ENCODE data around the gene HIGD1A. TPM values are rescaled to one million over a fixed set of nuclear protein-coding genes. Genes with fewer than 3 reads are reported as not detected.

Gene HIGD1A
- total and polyA plus RNA-seq, 7 experiments from 2014 or later = 15.3 to 79.6 (median 23.8) TPM

- intact Hi-C loops (cut with micrococcal nuclease) = loop anchor here (5.0 to 10.0 kb wide), 3 partner anchors 109 to 501 kb away; no protein-coding TSS in a partner anchor
These were observed 58.4 kb downstream of the HIGD1A start for GRCh38 chr3:42745776-42746454.

DNA sequence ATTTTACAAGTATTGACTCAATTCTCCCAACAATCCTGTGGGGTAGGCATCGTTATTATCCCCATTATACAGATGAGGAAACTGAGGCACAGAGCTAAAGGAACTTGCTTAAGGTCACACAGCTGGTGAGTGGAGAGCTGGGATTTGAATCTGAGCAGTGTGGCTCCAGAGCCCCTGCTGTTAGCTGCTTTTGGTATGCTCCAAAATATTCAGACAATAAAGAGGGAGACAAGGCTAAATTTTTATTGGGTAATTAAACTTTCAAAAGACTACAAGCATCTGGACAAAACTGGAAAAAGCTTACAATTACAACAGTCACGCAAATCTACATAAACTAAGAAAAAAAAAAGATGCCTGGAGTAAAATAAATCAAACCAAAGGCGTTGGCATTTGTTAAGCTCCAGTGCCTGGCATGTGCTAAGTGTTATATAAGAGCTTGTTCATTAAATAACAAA lies 59.0 kb downstream of the HIGD1A start:
- peaks cover 15 to 38% of the 10 kb centered on the region in 2 donors for H3K4me1 ChIP-seq (ENCODE audit: control insufficient read depth in 2 of 2, insufficient read depth in 2 of 2, low read length in 2 of 2)
- Mint-ChIP-seq H3K27ac (peak overlapping the region in 1 of 9 donors; percentile 22), H3K9me3 (no peaks in the 10 kb centered on the region), H3K4me3 (no peak overlapping the region), H3K36me3 (no peaks in the 10 kb centered on the region), H3K4me1 (peaks cover 15 to 48% (median 40%) of the 10 kb centered on the region in 7 donors), H3K27me3 (no peaks in the 10 kb centered on the region)
- intact Hi-C loops (cut with micrococcal nuclease) = loop anchor here (5.0 to 10.0 kb wide), 3 partner anchors 108 to 501 kb away; no protein-coding TSS in a partner anchor
- CTCF ChIA-PET = interaction anchor here (0.9 to 1.8 kb wide), 6 partner anchors 9 to 529 kb away, joined by 3 to 11 read pairs (median 4); no protein-coding TSS in a partner anchor
- POLR2A ChIA-PET = interaction anchor here (0.6 to 1.6 kb wide), 5 partner anchors 84 to 200 kb away, joined by 3 to 5 read pairs (median 3); partner anchors contain the start of genes NKTR and SEC22C
- H3K36me3 ChIP-seq (ENCODE audit: control insufficient read depth in 2 of 3, insufficient read depth in 3 of 3, low read length in 3 of 3) = no peaks in the 10 kb centered on the region
- DNase-seq (peak in 1 of 9 donors; percentile 8), ATAC-seq (no peak)
- H3K9me3 ChIP-seq (ENCODE audit: control insufficient read depth in 2 of 3, low read length in 3 of 3) = no peaks in the 10 kb centered on the region
- H3K4me3 ChIP-seq (ENCODE audit: low read length) = no peak overlapping the region
- H3K27ac ChIP-seq (ENCODE audit: low read depth, low read length) = no peak overlapping the region
- no peaks in the 10 kb centered on the region for H3K27me3 ChIP-seq (ENCODE audit: control insufficient read depth in 2 of 2, insufficient read depth in 2 of 2, low read length in 2 of 2)

More at GRCh38 chr3:42745776-42746454, 58.4 kb downstream of the HIGD1A start:
- ChIA-PET POLR2A (interaction anchor here (0.6 to 1.6 kb wide), 6 partner anchors 85 to 201 kb away, joined by 3 to 5 read pairs (median 3); partner anchors contain the start of genes NKTR and SEC22C), CTCF (interaction anchor here (0.8 to 1.8 kb wide), 6 partner anchors 8 to 211 kb away, joined by 3 to 11 read pairs (median 4); no protein-coding TSS in a partner anchor)
- ATAC-seq = no peak
- peak in 1 of 9 donors; percentile 8 for DNase-seq
- H3K27ac Mint-ChIP-seq = peak overlapping the region in 2 of 9 donors; percentile 43 to 79
- H3K27me3 Mint-ChIP-seq = no peaks in the 10 kb centered on the region
- no peaks in the 10 kb centered on the region for H3K9me3 Mint-ChIP-seq
- H3K4me1 Mint-ChIP-seq = peaks cover 16 to 48% (median 40%) of the 10 kb centered on the region in 7 donors
- no peak overlapping the region for H3K4me3 Mint-ChIP-seq
- Histone ChIP-seq H3K27ac (ENCODE audit: low read depth, low read length) (no peak overlapping the region), H3K27me3 (ENCODE audit: control insufficient read depth in 2 of 2, insufficient read depth in 2 of 2, low read length in 2 of 2) (no peaks in the 10 kb centered on the region), H3K4me3 (ENCODE audit: low read length) (no peak overlapping the region), H3K4me1 (ENCODE audit: control insufficient read depth in 2 of 2, insufficient read depth in 2 of 2, low read length in 2 of 2) (peaks cover 15 to 38% of the 10 kb centered on the region in 2 donors), H3K36me3 (ENCODE audit: control insufficient read depth in 2 of 3, insufficient read depth in 3 of 3, low read length in 3 of 3) (no peaks in the 10 kb centered on the region), H3K9me3 (ENCODE audit: control insufficient read depth in 2 of 3, low read length in 3 of 3) (no peaks in the 10 kb centered on the region)
- H3K36me3 Mint-ChIP-seq = no peaks in the 10 kb centered on the region

DNA sequence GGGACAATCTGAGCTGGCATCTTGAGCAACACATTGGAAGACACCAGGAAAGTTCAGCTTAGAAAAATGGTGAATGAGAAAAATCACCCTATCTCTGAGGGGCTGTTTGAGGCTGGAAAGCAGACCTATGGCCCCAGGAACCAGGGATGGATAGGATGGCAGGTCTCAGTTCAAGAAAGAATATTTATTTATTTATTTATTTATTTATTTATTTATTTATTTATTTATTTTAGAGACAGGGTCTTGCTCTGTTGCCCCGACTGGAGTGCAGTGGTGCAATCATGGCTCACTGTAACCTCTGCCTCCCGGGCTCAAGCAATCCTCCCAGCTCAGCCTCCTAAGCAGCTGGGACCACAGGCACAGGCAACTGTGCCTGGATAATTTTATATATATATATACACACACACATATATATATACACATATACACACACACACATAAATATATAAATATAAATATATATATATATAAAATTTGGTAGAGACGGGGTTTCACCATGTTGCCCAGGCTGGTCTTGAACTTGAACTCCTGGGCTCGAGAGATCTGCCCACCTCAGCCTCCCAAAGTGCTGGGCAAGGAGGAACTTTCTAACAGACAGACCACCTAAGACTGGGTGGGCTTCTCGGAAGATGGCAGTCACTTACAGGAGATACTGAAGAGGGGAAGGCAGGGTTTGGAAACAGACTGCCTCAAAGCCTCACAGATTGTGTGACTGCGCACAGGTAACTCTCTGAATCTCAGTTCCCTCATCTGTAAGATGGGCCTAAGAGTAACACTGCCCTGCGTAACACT lies 60.9 kb downstream of the HIGD1A start:
- no peak overlapping the region for H3K4me3 Mint-ChIP-seq
- Histone ChIP-seq H3K27me3 (ENCODE audit: control insufficient read depth in 2 of 2, insufficient read depth in 2 of 2, low read length in 2 of 2) (no peaks in the 10 kb centered on the region), H3K4me3 (ENCODE audit: low read length) (no peak overlapping the region), H3K27ac (ENCODE audit: low read depth, low read length) (no peak overlapping the region), H3K36me3 (ENCODE audit: control insufficient read depth in 2 of 3, insufficient read depth in 3 of 3, low read length in 3 of 3) (no peaks in the 10 kb centered on the region), H3K4me1 (ENCODE audit: control insufficient read depth in 2 of 2, insufficient read depth in 2 of 2, low read length in 2 of 2) (peaks cover 15 to 24% of the 10 kb centered on the region in 2 donors), H3K9me3 (ENCODE audit: control insufficient read depth in 2 of 3, low read length in 3 of 3) (no peaks in the 10 kb centered on the region)
- POLR2A ChIA-PET = no interaction called here
- H3K36me3 Mint-ChIP-seq = no peaks in the 10 kb centered on the region
- peak overlapping the region in 2 of 9 donors; percentile 74 to 81 for H3K27ac Mint-ChIP-seq
- H3K27me3 Mint-ChIP-seq = peaks cover 0 to 5% (median 0%) of the 10 kb centered on the region in 5 donors
- ATAC-seq (no peak), DNase-seq (peak in 1 of 9 donors; percentile 4)
- no peaks in the 10 kb centered on the region for H3K9me3 Mint-ChIP-seq
- CTCF ChIA-PET = interaction anchor here (0.7 to 1.4 kb wide), 3 partner anchors 9 to 172 kb away, joined by 3 to 4 read pairs (median 3); no protein-coding TSS in a partner anchor
- H3K4me1 Mint-ChIP-seq = peaks cover 9 to 33% (median 26%) of the 10 kb centered on the region in 7 donors
- intact Hi-C loops (cut with micrococcal nuclease) = loop anchor here in 1 of 2 donors (5.0 to 10.0 kb wide), 2 partner anchors 86 to 499 kb away; no protein-coding TSS in a partner anchor

GRCh38 chr3:42742688-42743087 lies 61.6 kb downstream of the HIGD1A start:
- intact Hi-C loops (cut with micrococcal nuclease) = loop anchor here in 1 of 2 donors (5.0 to 10.0 kb wide), 2 partner anchors 85 to 498 kb away; no protein-coding TSS in a partner anchor

GRCh38 chr3:42742259-42742658 lies 62.0 kb downstream of the HIGD1A start:
- ATAC-seq (no peak), DNase-seq (peak in 1 of 9 donors; percentile 4)
- Mint-ChIP-seq H3K27ac (no peak overlapping the region), H3K4me1 (peaks cover 0 to 22% (median 15%) of the 10 kb centered on the region in 7 donors), H3K27me3 (peaks cover 0 to 8% (median 0%) of the 10 kb centered on the region in 5 donors), H3K9me3 (no peaks in the 10 kb centered on the region), H3K4me3 (no peak overlapping the region), H3K36me3 (no peaks in the 10 kb centered on the region)
- H3K4me1 ChIP-seq (ENCODE audit: control insufficient read depth in 2 of 2, insufficient read depth in 2 of 2, low read length in 2 of 2) = peaks cover 4 to 12% of the 10 kb centered on the region in 2 donors
- H3K36me3 ChIP-seq (ENCODE audit: control insufficient read depth in 2 of 3, insufficient read depth in 3 of 3, low read length in 3 of 3) = no peaks in the 10 kb centered on the region
- H3K27me3 ChIP-seq (ENCODE audit: control insufficient read depth in 2 of 2, insufficient read depth in 2 of 2, low read length in 2 of 2) = no peaks in the 10 kb centered on the region
- intact Hi-C loops (cut with micrococcal nuclease) = loop anchor here in 1 of 2 donors (5.0 to 10.0 kb wide), 2 partner anchors 85 to 497 kb away; no protein-coding TSS in a partner anchor
- no peaks in the 10 kb centered on the region for H3K9me3 ChIP-seq (ENCODE audit: control insufficient read depth in 2 of 3, low read length in 3 of 3)
- no peak overlapping the region for H3K27ac ChIP-seq (ENCODE audit: low read depth, low read length)
- no peak overlapping the region for H3K4me3 ChIP-seq (ENCODE audit: low read length)
- ChIA-PET POLR2A (no interaction called here), CTCF (interaction anchor here (0.8 to 1.4 kb wide), 2 partner anchors 10 to 13 kb away, joined by 3 to 4 read pairs; no protein-coding TSS in a partner anchor)

More at GRCh38 chr3:42742688-42743087, 61.6 kb downstream of the HIGD1A start:
- DNase-seq (peak in 1 of 9 donors; percentile 18), ATAC-seq (no peak)
- no peaks in the 10 kb centered on the region for H3K9me3 ChIP-seq (ENCODE audit: control insufficient read depth in 2 of 3, low read length in 3 of 3)
- POLR2A ChIA-PET = no interaction called here
- H3K27me3 ChIP-seq (ENCODE audit: control insufficient read depth in 2 of 2, insufficient read depth in 2 of 2, low read length in 2 of 2) = no peaks in the 10 kb centered on the region
- no peaks in the 10 kb centered on the region for H3K36me3 ChIP-seq (ENCODE audit: control insufficient read depth in 2 of 3, insufficient read depth in 3 of 3, low read length in 3 of 3)
- peaks cover 1 to 26% (median 19%) of the 10 kb centered on the region in 7 donors for H3K4me1 Mint-ChIP-seq
- CTCF ChIA-PET = interaction anchor here (0.7 to 1.4 kb wide), 3 partner anchors 9 to 36 kb away, joined by 3 to 4 read pairs (median 3); no protein-coding TSS in a partner anchor
- H3K4me1 ChIP-seq (ENCODE audit: control insufficient read depth in 2 of 2, insufficient read depth in 2 of 2, low read length in 2 of 2) = peaks cover 8 to 17% of the 10 kb centered on the region in 2 donors
- H3K27ac ChIP-seq (ENCODE audit: low read depth, low read length) = no peak overlapping the region
- no peaks in the 10 kb centered on the region for H3K9me3 Mint-ChIP-seq
- H3K36me3 Mint-ChIP-seq = no peaks in the 10 kb centered on the region
- H3K27ac Mint-ChIP-seq = no peak overlapping the region
- no peak overlapping the region for H3K4me3 ChIP-seq (ENCODE audit: low read length)
- no peak overlapping the region for H3K4me3 Mint-ChIP-seq
- H3K27me3 Mint-ChIP-seq = peaks cover 0 to 5% (median 0%) of the 10 kb centered on the region in 5 donors

DNA sequence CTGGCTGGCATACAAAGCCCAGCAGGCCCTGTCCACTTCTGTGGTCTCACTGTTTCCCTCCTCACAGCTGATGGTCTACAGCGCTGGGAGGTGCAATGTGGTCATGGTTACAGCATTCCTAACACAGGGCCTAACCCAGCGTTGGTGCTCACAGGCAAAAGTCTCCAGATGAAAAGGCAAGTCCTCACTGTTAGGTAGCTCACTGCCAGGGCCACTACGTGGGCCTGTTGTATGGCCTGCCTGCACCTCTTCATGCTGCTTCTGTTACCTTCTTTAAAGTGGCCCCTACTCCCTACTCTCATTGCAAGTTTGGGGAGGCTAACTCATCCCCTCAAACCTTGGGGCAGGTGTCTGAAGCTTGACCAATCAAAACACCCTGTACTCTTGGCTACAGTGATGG lies 62.5 kb downstream of the HIGD1A start:
- ChIA-PET CTCF (interaction anchor here (0.8 to 1.4 kb wide), 3 partner anchors 10 to 15 kb away, joined by 3 to 4 read pairs (median 3); no protein-coding TSS in a partner anchor), POLR2A (no interaction called here)
- H3K4me3 Mint-ChIP-seq = no peak overlapping the region
- H3K27me3 Mint-ChIP-seq = peaks cover 0 to 8% (median 0%) of the 10 kb centered on the region in 5 donors
- peaks cover 0 to 8% of the 10 kb centered on the region in 2 donors for H3K4me1 ChIP-seq (ENCODE audit: control insufficient read depth in 2 of 2, insufficient read depth in 2 of 2, low read length in 2 of 2)
- H3K27me3 ChIP-seq (ENCODE audit: control insufficient read depth in 2 of 2, insufficient read depth in 2 of 2, low read length in 2 of 2) = no peaks in the 10 kb centered on the region
- ATAC-seq (no peak), DNase-seq (peak in 1 of 9 donors; percentile 14)
- H3K27ac Mint-ChIP-seq = no peak overlapping the region
- H3K27ac ChIP-seq (ENCODE audit: low read depth, low read length) = no peak overlapping the region
- no peaks in the 10 kb centered on the region for H3K36me3 ChIP-seq (ENCODE audit: control insufficient read depth in 2 of 3, insufficient read depth in 3 of 3, low read length in 3 of 3)
- H3K9me3 ChIP-seq (ENCODE audit: control insufficient read depth in 2 of 3, low read length in 3 of 3) = no peaks in the 10 kb centered on the region
- no peaks in the 10 kb centered on the region for H3K36me3 Mint-ChIP-seq
- no peaks in the 10 kb centered on the region for H3K9me3 Mint-ChIP-seq
- H3K4me3 ChIP-seq (ENCODE audit: low read length) = no peak overlapping the region
- H3K4me1 Mint-ChIP-seq = peaks cover 0 to 17% (median 12%) of the 10 kb centered on the region in 7 donors
- intact Hi-C loops (cut with micrococcal nuclease) = loop anchor here in 1 of 2 donors (5.0 to 10.0 kb wide), 2 partner anchors 84 to 497 kb away; no protein-coding TSS in a partner anchor
